Measurements from ENCODE around the gene ARPP21.

ARPP21 gene

GRCh38 chr3:35675621-35676020, 36.3 kb downstream of the ARPP21 start:
- no peak for DNase-seq (ENCODE audit: low spot score)

DNA sequence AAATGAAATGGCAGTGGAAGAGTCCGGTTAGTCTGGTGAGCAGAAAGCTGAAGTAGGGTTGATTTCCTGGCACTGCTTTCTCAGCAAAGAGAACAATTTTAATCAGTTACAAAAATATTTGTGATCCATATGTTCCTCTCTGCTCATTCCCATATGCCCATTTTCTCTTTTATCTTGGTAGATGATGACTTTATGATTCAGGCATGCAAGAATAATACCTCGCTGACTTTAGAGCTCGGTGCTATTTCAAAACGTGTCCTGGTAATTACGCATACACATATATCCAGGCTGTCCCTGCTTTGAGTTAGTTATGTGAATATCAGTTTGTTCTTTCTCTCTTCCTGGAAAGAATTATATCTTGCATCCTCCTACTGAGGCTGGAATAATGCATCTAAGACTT, 38.5 kb downstream of the ARPP21 start:
- DNase-seq (ENCODE audit: low spot score), result no peak

DNA sequence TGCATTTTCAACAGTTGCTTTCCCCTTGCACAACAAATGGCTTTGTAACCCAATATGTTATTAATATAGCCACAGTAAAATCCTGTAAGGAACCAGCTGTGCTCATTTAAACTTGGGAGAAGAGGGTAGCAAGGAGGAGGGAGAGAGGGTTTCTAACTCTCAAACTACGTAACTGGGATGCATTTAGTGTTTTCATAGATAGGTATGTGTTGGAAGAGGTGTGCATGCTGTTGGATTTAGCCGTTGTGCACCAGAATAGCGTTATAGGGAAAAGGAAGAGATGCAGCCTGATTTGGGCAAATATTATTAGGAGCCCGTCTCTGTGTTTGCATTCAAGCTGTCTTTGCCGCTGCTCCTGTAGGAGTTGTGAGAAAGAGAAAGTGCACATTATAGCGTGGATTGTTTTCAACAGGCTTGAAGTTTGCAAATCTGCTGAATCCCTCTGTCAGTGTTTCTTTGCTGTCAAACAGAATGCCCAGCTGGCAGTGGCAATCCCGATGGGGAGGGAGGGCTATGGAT, 39.4 kb downstream of the ARPP21 start:
- no peak for DNase-seq (ENCODE audit: low spot score)

- DNase-seq (ENCODE audit: low spot score), result no peak
These were observed 40.2 kb downstream of the ARPP21 start for GRCh38 chr3:35679409-35680080.

GRCh38 chr3:35680866-35681650, 41.7 kb downstream of the ARPP21 start:
- DNase-seq (ENCODE audit: low spot score), result no peak

DNA sequence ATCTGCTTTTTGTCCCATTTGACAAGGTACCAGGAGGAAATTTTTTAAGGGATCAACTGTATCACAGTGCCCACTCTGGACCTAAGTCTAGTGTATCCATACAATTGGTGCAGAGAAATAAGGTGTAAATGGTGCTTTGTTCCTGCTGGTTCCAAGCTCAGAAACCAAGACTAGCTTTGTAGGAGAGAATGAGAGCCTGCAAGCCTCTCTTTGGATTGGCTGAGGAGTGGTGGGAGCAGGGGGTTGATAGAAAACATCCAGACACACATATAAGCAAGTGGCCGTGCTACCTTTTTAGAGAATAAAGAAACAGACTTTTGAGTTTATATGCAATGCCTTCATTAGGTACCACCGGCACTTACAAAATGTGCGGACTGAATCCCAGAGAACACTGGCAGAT, 45.8 kb downstream of the ARPP21 start:
- DNase-seq (ENCODE audit: low spot score), result no peak

GRCh38 chr3:35688826-35689225, 49.5 kb downstream of the ARPP21 start:
- DNase-seq (ENCODE audit: low spot score), result no peak

GRCh38 chr3:35690271-35690670, 50.9 kb downstream of the ARPP21 start:
- DNase-seq (ENCODE audit: low spot score), result no peak

- DNase-seq (ENCODE audit: low spot score), result no peak
These were observed 66.6 kb downstream of the ARPP21 start for GRCh38 chr3:35705904-35706303.

GRCh38 chr3:35707904-35708303, 68.6 kb downstream of the ARPP21 start:
- DNase-seq (ENCODE audit: low spot score), result no peak

- no peak for DNase-seq (ENCODE audit: low spot score)
These were observed 69.3 kb downstream of the ARPP21 start for GRCh38 chr3:35708394-35709271.

DNA sequence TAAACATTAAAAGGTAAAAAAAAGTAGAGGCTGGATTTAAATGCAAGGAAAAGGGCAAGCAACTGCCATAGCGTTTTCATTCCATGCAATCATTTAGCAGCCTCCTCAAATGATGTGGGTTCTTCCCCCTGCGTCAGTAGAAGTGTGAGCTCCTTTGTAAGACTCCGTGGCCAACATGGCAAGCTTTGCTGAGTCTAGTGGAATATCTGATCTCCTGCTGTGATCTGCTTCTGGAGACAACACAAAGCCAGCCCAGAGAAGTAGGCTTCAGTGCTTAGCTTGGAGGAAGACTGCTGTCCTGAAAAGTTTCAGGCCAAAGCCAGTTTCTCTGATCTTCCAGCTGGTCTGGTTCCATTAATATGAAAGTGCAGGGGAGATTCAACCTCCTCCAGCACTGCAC, 70.4 kb downstream of the ARPP21 start:
- no peak for DNase-seq (ENCODE audit: low spot score)

GRCh38 chr3:35710554-35710953, 71.2 kb downstream of the ARPP21 start:
- DNase-seq (ENCODE audit: low spot score), result no peak

- no peak for DNase-seq (ENCODE audit: low spot score)
These were observed 79.6 kb downstream of the ARPP21 start for GRCh38 chr3:35718921-35719320.

DNA sequence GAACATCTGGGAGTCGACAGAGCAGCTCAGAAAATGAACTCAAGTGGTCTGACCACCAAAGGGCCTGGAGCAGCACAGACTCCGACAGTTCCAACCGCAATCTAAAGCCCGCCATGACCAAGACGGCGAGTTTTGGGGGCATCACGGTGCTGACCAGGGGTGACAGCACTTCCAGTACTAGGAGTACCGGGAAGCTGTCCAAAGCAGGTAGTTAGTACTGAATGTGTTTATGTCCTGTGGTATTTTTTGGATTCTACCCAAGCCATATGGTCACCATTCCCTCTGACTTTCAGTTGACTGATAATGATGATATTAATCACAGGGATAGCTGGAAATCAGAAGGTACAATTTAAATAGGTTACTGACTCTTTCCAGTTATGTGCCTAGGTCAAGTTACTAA, 82.3 kb downstream of the ARPP21 start:
- DNase-seq (ENCODE audit: low spot score), result no peak

- DNase-seq (ENCODE audit: low spot score), result no peak
These were observed 83.6 kb downstream of the ARPP21 start for GRCh38 chr3:35722902-35723301.

DNA sequence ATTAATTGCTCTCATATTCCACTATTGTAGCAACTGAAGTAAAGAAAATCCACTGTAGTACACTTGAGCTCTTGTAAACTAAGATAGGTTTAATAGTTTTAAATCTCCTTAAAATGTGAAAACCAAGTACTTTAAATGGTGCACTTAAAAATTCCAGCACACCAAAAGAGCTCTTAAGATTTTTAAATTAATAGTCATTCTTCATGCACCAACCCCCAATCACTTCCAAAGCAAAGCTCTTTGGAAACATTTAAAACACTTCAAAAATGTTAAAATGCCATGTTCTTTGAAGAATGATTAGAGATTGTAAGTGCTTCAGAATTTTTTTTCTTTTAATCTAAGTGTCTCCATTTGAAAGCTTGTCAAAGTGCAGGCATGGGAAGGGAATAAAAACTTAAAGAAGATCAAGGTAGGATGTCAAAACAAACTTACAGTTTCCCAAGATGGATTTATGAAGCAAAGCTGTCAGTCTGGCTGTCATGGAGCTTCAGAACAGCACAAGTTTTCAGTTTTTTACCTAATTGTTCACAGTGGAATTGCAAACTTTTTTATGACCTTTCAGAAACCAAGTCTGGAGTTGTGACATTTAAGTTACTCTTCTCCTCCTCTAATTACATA, 84.3 kb downstream of the ARPP21 start:
- DNase-seq (ENCODE audit: low spot score), result no peak

DNA sequence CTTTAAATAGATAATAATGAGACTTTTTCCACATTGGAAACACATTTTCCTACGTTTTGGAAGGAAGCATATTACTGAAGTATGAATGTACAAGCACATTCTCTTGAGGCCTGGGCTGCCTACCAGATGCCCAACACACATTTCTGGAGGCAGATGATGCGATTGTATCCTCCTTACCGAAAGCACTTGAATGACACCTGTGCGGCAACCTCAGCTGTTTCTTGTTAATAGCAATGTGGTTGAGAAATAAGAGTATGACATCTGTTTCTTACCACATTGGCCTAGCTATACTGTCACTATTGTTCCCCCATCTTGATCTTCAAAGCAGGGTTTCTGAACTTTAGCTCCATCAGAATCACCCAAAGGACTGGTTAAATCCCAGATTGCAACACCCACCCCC, 84.8 kb downstream of the ARPP21 start:
- DNase-seq (ENCODE audit: low spot score), result no peak

DNA sequence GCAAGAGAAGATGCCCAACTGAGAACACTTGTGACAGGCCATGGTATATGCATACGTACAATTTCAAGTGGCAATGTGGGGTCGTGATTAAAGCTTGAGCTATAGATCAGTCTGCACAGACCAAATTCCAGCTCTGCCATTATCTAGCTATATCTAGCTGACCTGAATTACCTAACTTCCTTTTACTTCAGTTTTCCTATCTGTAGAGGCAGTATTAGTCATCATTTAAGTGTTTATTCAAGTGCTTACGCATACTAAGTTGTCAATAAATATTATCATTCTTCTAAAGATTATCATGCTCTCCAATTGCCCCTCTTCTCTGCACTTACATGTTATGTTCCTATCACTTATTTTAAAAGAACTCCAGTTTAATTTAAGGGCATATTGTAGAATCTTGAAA, 87.9 kb downstream of the ARPP21 start:
- no peak for DNase-seq (ENCODE audit: low spot score)

GRCh38 chr3:35733341-35733740, 94.0 kb downstream of the ARPP21 start:
- DNase-seq (ENCODE audit: low spot score), result no peak

GRCh38 chr3:35733864-35734263, 94.5 kb downstream of the ARPP21 start:
- DNase-seq (ENCODE audit: low spot score), result no peak

GRCh38 chr3:35737080-35737479, 97.8 kb downstream of the ARPP21 start:
- no peak for DNase-seq (ENCODE audit: low spot score)

Data from LoVo (cell line).